H9 (cell line): ENCODE data around the gene WNT3A. TPM values are rescaled to one million over a fixed set of nuclear protein-coding genes. Genes with fewer than 3 reads are reported as not detected.

ENCODE experiments used
- DNase-seq: peaks from one replicate; pipeline ENCODE4 v3.0.0-alpha.2; 2017
- H2AFZ ChIP-seq: one replicate; pipeline ENCODE4 v1.6.1; 2013; ENCODE audit warnings: mild to moderate bottlenecking, low read length, control low read depth, moderate library complexity
- H2AK5ac ChIP-seq: 2 replicates; pipeline ENCODE4 v1.6.1; 2013; ENCODE audit warnings: low read length, control low read depth, mixed read lengths; ENCODE audit not compliant: insufficient read length
- H2BK120ac ChIP-seq: one replicate; pipeline ENCODE4 v1.6.1; 2013; ENCODE audit warnings: low read depth, mild to moderate bottlenecking, low read length, control low read depth, inconsistent platforms; ENCODE audit not compliant: poor library complexity, severe bottlenecking
- H2BK12ac ChIP-seq: 2 replicates; pipeline ENCODE4 v1.6.1; 2013; ENCODE audit warnings: low read length, control low read depth, mixed read lengths, low read depth; ENCODE audit not compliant: insufficient read length
- H2BK15ac ChIP-seq: 2 replicates; pipeline ENCODE4 v1.6.1; 2013; ENCODE audit warnings: low read depth, low read length, control low read depth
- H2BK20ac ChIP-seq: one replicate; pipeline ENCODE4 v1.6.1; 2013; ENCODE audit warnings: low read depth, mild to moderate bottlenecking, low read length, control low read depth, inconsistent platforms; ENCODE audit not compliant: poor library complexity, severe bottlenecking
- H2BK5ac ChIP-seq: 2 replicates; pipeline ENCODE4 v1.6.1; 2013; ENCODE audit warnings: low read length, control low read depth, mixed read lengths; ENCODE audit not compliant: insufficient read length
- H3K14ac ChIP-seq: 2 replicates; pipeline ENCODE4 v1.6.1; 2013; ENCODE audit warnings: low read length, control low read depth; ENCODE audit not compliant: insufficient read depth
- H3K18ac ChIP-seq: 2 replicates; pipeline ENCODE4 v1.6.1; 2013; ENCODE audit warnings: low read depth, mild to moderate bottlenecking, mixed read lengths, low read length, control low read depth; ENCODE audit not compliant: insufficient read length
- H3K23ac ChIP-seq: 2 replicates; pipeline ENCODE4 v1.6.1; 2013; ENCODE audit warnings: low read length, control low read depth, mixed read lengths, low read depth; ENCODE audit not compliant: insufficient read length
- H3K23me2 ChIP-seq: 2 replicates; pipeline ENCODE4 v1.6.1; 2013; ENCODE audit warnings: low read depth, mild to moderate bottlenecking, mixed read lengths, low read length, control low read depth; ENCODE audit not compliant: insufficient read length, poor library complexity, severe bottlenecking
- H3K27ac ChIP-seq: 2 replicates; pipeline ENCODE4 v1.5.1; 2013; ENCODE audit warnings: low read length, control low read depth, mixed read lengths, low read depth; ENCODE audit not compliant: insufficient read length
- H3K27me3 ChIP-seq: 2 replicates; pipeline ENCODE4 v1.6.1; 2013; ENCODE audit warnings: low read length, control low read depth, inconsistent platforms; ENCODE audit not compliant: insufficient read depth
- H3K4ac ChIP-seq: 2 replicates; pipeline ENCODE4 v1.6.1; 2013; ENCODE audit warnings: low read depth, mild to moderate bottlenecking, control low read depth, inconsistent platforms, low read length, moderate library complexity
- H3K4me1 ChIP-seq: 2 replicates; pipeline ENCODE4 v1.6.1; 2013; ENCODE audit warnings: low read length, control low read depth, inconsistent platforms; ENCODE audit not compliant: insufficient read depth
- H3K4me2 ChIP-seq: 2 replicates; pipeline ENCODE4 v1.6.1; 2013; ENCODE audit warnings: low read length, control low read depth, mixed read lengths; ENCODE audit not compliant: insufficient read length, insufficient read depth
- H3K56ac ChIP-seq: 2 replicates; pipeline ENCODE4 v1.6.1; 2013; ENCODE audit warnings: low read depth, mild to moderate bottlenecking, mixed read lengths, low read length, control low read depth; ENCODE audit not compliant: insufficient read length
- H3K79me1 ChIP-seq: 2 replicates; pipeline ENCODE4 v1.6.1; 2013; ENCODE audit warnings: low read depth, mild to moderate bottlenecking, moderate library complexity, low read length, control low read depth, inconsistent platforms; ENCODE audit not compliant: insufficient read depth, poor library complexity, severe bottlenecking
- H3K79me2 ChIP-seq: 2 replicates; pipeline ENCODE4 v1.6.1; 2013; ENCODE audit warnings: low read length, control low read depth, inconsistent platforms; ENCODE audit not compliant: insufficient read depth
- H3K9ac ChIP-seq: 2 replicates; pipeline ENCODE4 v1.6.1; 2013; ENCODE audit warnings: low read length, control low read depth, mixed read lengths; ENCODE audit not compliant: insufficient read length; ENCODE audit errors: extremely low read depth
- H3K9me3 ChIP-seq: one replicate; pipeline ENCODE4 v1.6.1; 2013; ENCODE audit warnings: low read depth, low read length, inconsistent platforms; ENCODE audit not compliant: control insufficient read depth
- H3T11ph ChIP-seq: one replicate; pipeline ENCODE4 v1.6.1; 2013; ENCODE audit warnings: mild to moderate bottlenecking, low read length, control low read depth, inconsistent platforms
- H4K20me1 ChIP-seq: one replicate; pipeline ENCODE4 v1.6.1; 2013; ENCODE audit not compliant: control insufficient read depth, insufficient read length, insufficient read depth
- H4K5ac ChIP-seq: 2 replicates; pipeline ENCODE4 v1.6.1; 2013; ENCODE audit warnings: low read depth, mild to moderate bottlenecking, mixed read lengths, low read length, control low read depth; ENCODE audit not compliant: insufficient read length
- H4K8ac ChIP-seq: replicated peaks from 2 replicates; pipeline ENCODE4 v1.6.1; 2013; ENCODE audit warnings: low read length, control low read depth, mixed read lengths, low read depth; ENCODE audit not compliant: insufficient read length
- H4K91ac ChIP-seq: 2 replicates; pipeline ENCODE4 v1.6.1; 2013; ENCODE audit warnings: low read depth, mild to moderate bottlenecking, moderate library complexity, mixed read lengths, low read length, control low read depth; ENCODE audit not compliant: insufficient read length
- H3K27ac Mint-ChIP-seq, 3 experiments: 2 replicates in 2 of 3; 3 replicates in 1 of 3; pipeline ENCODE4 v1.8.0; 2020 to 2021; ENCODE audit warnings: mixed read lengths in 3 of 3, mild to moderate bottlenecking in 1 of 3, moderate library complexity in 1 of 3
- H3K27me3 Mint-ChIP-seq: 2 replicates; pipeline ENCODE4 v1.8.0; 2021; ENCODE audit warnings: low read depth, mild to moderate bottlenecking, moderate library complexity, mixed read lengths
- H3K36me3 Mint-ChIP-seq, 3 experiments: 2 replicates in 2 of 3; 3 replicates in 1 of 3; pipeline ENCODE4 v1.8.0; 2020 to 2021; ENCODE audit warnings: low read depth in 3 of 3, mixed read lengths in 3 of 3; ENCODE audit not compliant: insufficient read depth in 1 of 3
- H3K4me1 Mint-ChIP-seq, 2 experiments: 2 replicates each; pipeline ENCODE4 v1.8.0; 2020; ENCODE audit warnings: mixed read lengths in 2 of 2
- H3K4me3 Mint-ChIP-seq, 2 experiments: 2 replicates in 1 of 2; 3 replicates in 1 of 2; pipeline ENCODE4 v1.8.0; 2020 to 2021; ENCODE audit warnings: mild to moderate bottlenecking in 2 of 2, mixed read lengths in 2 of 2, moderate library complexity in 1 of 2
- H3K9me3 Mint-ChIP-seq, 2 experiments: 2 replicates in 1 of 2; 3 replicates in 1 of 2; pipeline ENCODE4 v1.8.0; 2020; ENCODE audit warnings: mild to moderate bottlenecking in 2 of 2, mixed read lengths in 2 of 2, moderate library complexity in 1 of 2
- CTCF ChIP-seq: fragments of 200-600 bp; sonication (generic); conservative IDR thresholded peaks from 3 replicates; pipeline ENCODE4 v1.8.0; 2021; ENCODE audit warnings: antibody characterized with exemption, mild to moderate bottlenecking
- WGBS: extraction: QIAGEN DNeasy Blood & Tissue Kit; methylation state at CpG from one replicate; pipeline ENCODE4 v1.1.7; 2013; ENCODE audit warnings: missing lambda C conversion rate, low lambda C conversion rate, mixed read lengths; ENCODE audit not compliant: insufficient read length; ENCODE audit errors: extremely low coverage; 5-methylcytosine and 5-hydroxymethylcytosine counted together
- total RNA-seq: library from RNA; stranded (reverse); gene quantifications from 2 replicates; pipeline ENCODE4 v1.2.1, GENCODE V29; 2021

Gene WNT3A
- total RNA-seq, 1 experiment from 2014 or later, result 0.17 TPM

GRCh38 chr1:228088586-228089498 lies 82.0 kb downstream of the WNT3A start:
- H3K79me2 ChIP-seq, result peaks cover 95% of the 10 kb centered on the region
- H2BK15ac ChIP-seq, result no peak overlapping the region
- H3T11ph ChIP-seq, result no peak overlapping the region
- H4K20me1 ChIP-seq, result peaks cover 5% of the 10 kb centered on the region
- Mint-ChIP-seq H3K36me3 (peaks cover 22 to 26% (median 23%) of the 10 kb centered on the region in 3 experiments), H3K4me1 (peaks cover 36 to 41% of the 10 kb centered on the region in 2 experiments), H3K4me3 (no peak overlapping the region; a peak in 1 of 5 replicates), H3K27me3 (no peaks in the 10 kb centered on the region), H3K27ac (peak overlapping the region in 2 of 3 experiments; percentile 62 to 65; a peak in 3 of 7 replicates), H3K9me3 (no peaks in the 10 kb centered on the region; a peak in 1 of 5 replicates)
- H2AFZ ChIP-seq, result no peak overlapping the region
- no peaks in the 10 kb centered on the region for H3K27me3 ChIP-seq
- peak overlapping the region; percentile 20 for H3K9ac ChIP-seq
- no peak overlapping the region for H2BK12ac ChIP-seq
- peaks cover 23% of the 10 kb centered on the region for H3K79me1 ChIP-seq
- H3K14ac ChIP-seq, result no peak overlapping the region
- H3K23ac ChIP-seq, result no peak overlapping the region
- H3K9me3 ChIP-seq, result no peaks in the 10 kb centered on the region
- no peak overlapping the region for H3K4ac ChIP-seq
- no peak overlapping the region for H2AK5ac ChIP-seq
- WGBS, result no CpG with 5 or more reads among the region's 21 CpGs
- H2BK20ac ChIP-seq, result no peak overlapping the region
- no peak overlapping the region for H3K18ac ChIP-seq
- H3K56ac ChIP-seq, result no peak overlapping the region
- no peak for DNase-seq
- H3K23me2 ChIP-seq, result peaks cover 2% of the 10 kb centered on the region
- no peak overlapping the region for H4K5ac ChIP-seq
- no peak overlapping the region for H3K4me2 ChIP-seq
- no peak overlapping the region for H3K27ac ChIP-seq
- H3K4me1 ChIP-seq, result peaks cover 6% of the 10 kb centered on the region
- H2BK5ac ChIP-seq, result no peak overlapping the region
- TF ChIP-seq CTCF, result no peak
- no peak overlapping the region for H2BK120ac ChIP-seq
- H4K91ac ChIP-seq, result no peak overlapping the region
- H4K8ac ChIP-seq, result no peak overlapping the region
